Testis (tissue), 2 donors: Measurements from ENCODE around the gene PARG.
"Not testable (repeated sequence)": the region's sequence is repeated elsewhere in the genome, so short reads cannot be mapped to it uniquely, and the experiment has no call there.

Experiments
- POLR2A ChIP-seq: fragments of 450-650 bp; IDR thresholded peaks from one replicate; pipeline ENCODE4 v1.6.1; 2017; ENCODE audit warnings: antibody characterized with exemption, mild to moderate bottlenecking, moderate library complexity
- TF ChIP-seq, protein P1 (sequence below), 3 experiments: fragments of 450-650 bp in 2 of 3; fragments of 200-600 bp in 1 of 3; sonication (generic) in 1 of 3; IDR thresholded peaks; one replicate each; pipeline ENCODE4 v1.5.1; 2016 to 2019; ENCODE audit warnings: antibody characterized with exemption in 3 of 3, mild to moderate bottlenecking in 2 of 3, moderate library complexity in 1 of 3

DNA sequence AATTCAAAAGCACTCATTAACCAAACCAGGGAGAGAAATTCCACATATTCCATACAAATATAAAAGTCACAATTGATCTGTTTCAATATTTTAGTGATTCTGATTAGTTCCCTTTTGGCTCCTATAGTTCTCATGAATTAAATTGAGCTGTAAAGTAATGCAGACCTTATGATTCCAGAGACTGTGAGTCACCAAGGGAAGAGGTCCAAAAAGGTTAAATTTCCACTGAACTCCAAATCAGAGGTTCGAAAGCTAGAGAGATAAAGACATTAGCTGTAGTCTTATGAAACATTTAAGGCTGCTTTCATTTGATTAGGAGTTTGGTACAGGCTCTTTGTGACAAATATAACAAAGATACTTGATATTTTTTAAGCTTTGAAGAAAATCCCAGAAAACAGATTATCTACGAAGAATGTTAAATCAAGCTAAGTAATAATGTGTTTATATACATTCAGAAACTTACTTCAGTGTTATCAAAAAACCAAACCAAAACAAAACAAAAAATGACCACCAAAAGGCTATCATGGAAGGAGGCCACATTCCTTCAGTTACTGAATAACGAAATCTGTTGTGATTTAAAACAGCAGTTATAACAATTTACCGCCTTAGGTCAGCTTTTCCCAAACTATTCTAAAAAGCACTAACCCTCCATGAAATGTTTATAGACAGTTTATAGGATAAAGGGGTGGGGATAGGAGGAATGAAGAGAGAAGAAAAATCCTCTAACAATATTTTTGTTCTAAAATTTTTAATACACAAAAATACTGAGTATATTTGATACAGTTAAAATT is 33.3 kb downstream of the PARG start:
- TF ChIP-seq, protein P1, sequence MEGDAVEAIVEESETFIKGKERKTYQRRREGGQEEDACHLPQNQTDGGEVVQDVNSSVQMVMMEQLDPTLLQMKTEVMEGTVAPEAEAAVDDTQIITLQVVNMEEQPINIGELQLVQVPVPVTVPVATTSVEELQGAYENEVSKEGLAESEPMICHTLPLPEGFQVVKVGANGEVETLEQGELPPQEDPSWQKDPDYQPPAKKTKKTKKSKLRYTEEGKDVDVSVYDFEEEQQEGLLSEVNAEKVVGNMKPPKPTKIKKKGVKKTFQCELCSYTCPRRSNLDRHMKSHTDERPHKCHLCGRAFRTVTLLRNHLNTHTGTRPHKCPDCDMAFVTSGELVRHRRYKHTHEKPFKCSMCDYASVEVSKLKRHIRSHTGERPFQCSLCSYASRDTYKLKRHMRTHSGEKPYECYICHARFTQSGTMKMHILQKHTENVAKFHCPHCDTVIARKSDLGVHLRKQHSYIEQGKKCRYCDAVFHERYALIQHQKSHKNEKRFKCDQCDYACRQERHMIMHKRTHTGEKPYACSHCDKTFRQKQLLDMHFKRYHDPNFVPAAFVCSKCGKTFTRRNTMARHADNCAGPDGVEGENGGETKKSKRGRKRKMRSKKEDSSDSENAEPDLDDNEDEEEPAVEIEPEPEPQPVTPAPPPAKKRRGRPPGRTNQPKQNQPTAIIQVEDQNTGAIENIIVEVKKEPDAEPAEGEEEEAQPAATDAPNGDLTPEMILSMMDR (IDR thresholded peaks at IDR 0.05) = not testable (repeated sequence)
- TF ChIP-seq POLR2A = not testable (repeated sequence)
